HG03139 (cell line): ENCODE data around the gene MZF1.
A peak's percentile ranks its signal among the peaks of the same experiment; 100 is the strongest.

Source experiments
- ATAC-seq: cut with Tn5 transposase; IDR thresholded peaks from one replicate; pipeline ENCODE4 v1.9.1; 2021; ENCODE audit not compliant: unreplicated experiment

Gene MZF1

GRCh38 chr19:58515259-58515658 lies 57.9 kb downstream of the MZF1 start:
- ATAC-seq, result no peak

GRCh38 chr19:58514564-58515022 lies 58.5 kb downstream of the MZF1 start:
- no peak for ATAC-seq

- peak; percentile 56 for ATAC-seq
These were observed 59.2 kb downstream of the MZF1 start for GRCh38 chr19:58513694-58514563.

GRCh38 chr19:58513213-58513693 lies 59.9 kb downstream of the MZF1 start:
- no peak for ATAC-seq
